ENCODE data around the gene TATDN3. TPM values are rescaled to one million over a fixed set of nuclear protein-coding genes. Genes with fewer than 3 reads are reported as not detected.

Gene TATDN3
- total and polyA plus RNA-seq, 9 of the 15 experiments (the other 6 are each of a cell fraction or from before 2014, with no cell fraction given), result 18.3 to 79.9 (median 28.2) TPM

DNA sequence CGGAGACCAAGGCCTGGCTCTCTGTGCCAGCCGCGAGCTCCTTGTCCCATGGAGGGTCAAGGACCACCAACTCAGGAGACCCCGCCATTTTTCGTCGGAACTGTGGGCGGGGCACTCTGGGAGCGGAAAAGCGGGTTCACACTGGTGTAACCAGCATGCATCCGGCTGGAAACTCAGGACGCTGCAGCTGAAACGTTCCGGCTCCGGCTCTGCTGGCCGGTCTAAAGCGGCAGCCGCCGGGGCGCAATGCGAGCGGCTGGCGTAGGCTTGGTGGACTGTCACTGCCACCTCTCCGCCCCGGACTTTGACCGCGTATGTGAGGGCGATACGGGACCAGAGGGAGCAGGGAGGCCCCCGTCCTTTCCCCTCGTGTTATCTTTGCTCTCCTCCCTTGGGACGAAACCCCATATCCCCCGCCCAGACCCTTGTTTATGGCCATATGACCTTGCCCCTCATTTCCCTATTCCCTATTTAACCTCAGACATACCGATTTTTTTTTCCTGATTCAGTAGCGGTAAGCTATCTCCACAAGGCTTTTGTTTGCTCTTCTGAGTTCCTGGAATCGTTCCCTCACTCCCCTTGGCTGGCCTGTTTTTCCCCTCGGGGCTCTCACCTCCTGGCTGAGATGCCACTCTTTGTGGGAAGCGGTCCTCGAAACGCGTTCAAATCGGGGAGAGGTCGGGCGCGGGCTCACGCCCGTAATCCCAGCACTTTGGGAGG, at the start of gene TATDN3, which contains the start of gene NSL1 (continued):
- TF ChIP-seq MTA3 (IDR thresholded peaks at IDR 0.05; ENCODE audit: borderline replicate concordance) (peak; percentile 98), SMARCE1 (IDR thresholded peaks at IDR 0.05) (peak; percentile 58), ZNF77 (CRISPR knock-in tag; IDR thresholded peaks at IDR 0.05) (no peak), ZNF224 (CRISPR knock-in tag; IDR thresholded peaks at IDR 0.05) (no peak), JUN (IDR thresholded peaks at IDR 0.05; ENCODE audit: borderline replicate concordance, low read depth, low read length) (peak; percentile 71; the same call in 1 of the 2 replicates), JUN (CRISPR knock-in tag; IDR thresholded peaks at IDR 0.05; ENCODE audit: borderline replicate concordance) (0 out of 2 replicates have a peak, but pooled peaks have one; percentile 75), ZNF324 (CRISPR knock-in tag; IDR thresholded peaks at IDR 0.05) (no peak), ATF1 (CRISPR knock-in tag; IDR thresholded peaks at IDR 0.05) (no peak), ATF1 (tag; IDR thresholded peaks at IDR 0.05) (peak; percentile 93), ZNF24 (IDR thresholded peaks at IDR 0.05) (peak; percentile 88), POLR2AphosphoS2 (IDR thresholded peaks at IDR 0.05; ENCODE audit: low read length) (peak; percentile 74), TRIM28 (IDR thresholded peaks at IDR 0.05) (peak; percentile 68; the same call in 1 of the 2 replicates), ZNF584 (CRISPR knock-in tag; IDR thresholded peaks at IDR 0.05; ENCODE audit: low read depth) (peak; percentile 41; the same call in 1 of the 2 replicates), MBD2 (IDR thresholded peaks at IDR 0.05; ENCODE audit: borderline replicate concordance, low read depth) (peak; percentile 75), HSF4 (CRISPR knock-in tag; IDR thresholded peaks at IDR 0.05; ENCODE audit: borderline replicate concordance) (peak; percentile 56; the same call in 1 of the 2 replicates), POLR2A (conservative IDR thresholded peaks at IDR 0.05) (peak; percentile 98), ZNF780A (CRISPR knock-in tag; IDR thresholded peaks at IDR 0.05) (no peak)
- TF ChIP-seq, protein P1, sequence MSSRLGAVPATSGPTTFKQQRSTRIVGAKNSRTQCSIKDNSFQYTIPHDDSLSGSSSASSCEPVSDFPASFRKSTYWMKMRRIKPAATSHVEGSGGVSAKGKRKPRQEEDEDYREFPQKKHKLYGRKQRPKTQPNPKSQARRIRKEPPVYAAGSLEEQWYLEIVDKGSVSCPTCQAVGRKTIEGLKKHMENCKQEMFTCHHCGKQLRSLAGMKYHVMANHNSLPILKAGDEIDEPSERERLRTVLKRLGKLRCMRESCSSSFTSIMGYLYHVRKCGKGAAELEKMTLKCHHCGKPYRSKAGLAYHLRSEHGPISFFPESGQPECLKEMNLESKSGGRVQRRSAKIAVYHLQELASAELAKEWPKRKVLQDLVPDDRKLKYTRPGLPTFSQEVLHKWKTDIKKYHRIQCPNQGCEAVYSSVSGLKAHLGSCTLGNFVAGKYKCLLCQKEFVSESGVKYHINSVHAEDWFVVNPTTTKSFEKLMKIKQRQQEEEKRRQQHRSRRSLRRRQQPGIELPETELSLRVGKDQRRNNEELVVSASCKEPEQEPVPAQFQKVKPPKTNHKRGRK (tag; IDR thresholded peaks at IDR 0.05), result no peak
- TF ChIP-seq, protein P2, sequence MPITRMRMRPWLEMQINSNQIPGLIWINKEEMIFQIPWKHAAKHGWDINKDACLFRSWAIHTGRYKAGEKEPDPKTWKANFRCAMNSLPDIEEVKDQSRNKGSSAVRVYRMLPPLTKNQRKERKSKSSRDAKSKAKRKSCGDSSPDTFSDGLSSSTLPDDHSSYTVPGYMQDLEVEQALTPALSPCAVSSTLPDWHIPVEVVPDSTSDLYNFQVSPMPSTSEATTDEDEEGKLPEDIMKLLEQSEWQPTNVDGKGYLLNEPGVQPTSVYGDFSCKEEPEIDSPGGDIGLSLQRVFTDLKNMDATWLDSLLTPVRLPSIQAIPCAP (CRISPR knock-in tag; IDR thresholded peaks at IDR 0.05; ENCODE audit: borderline replicate concordance), result no peak; the same call in 1 of the 2 replicates
- TF ChIP-seq, protein P3, sequence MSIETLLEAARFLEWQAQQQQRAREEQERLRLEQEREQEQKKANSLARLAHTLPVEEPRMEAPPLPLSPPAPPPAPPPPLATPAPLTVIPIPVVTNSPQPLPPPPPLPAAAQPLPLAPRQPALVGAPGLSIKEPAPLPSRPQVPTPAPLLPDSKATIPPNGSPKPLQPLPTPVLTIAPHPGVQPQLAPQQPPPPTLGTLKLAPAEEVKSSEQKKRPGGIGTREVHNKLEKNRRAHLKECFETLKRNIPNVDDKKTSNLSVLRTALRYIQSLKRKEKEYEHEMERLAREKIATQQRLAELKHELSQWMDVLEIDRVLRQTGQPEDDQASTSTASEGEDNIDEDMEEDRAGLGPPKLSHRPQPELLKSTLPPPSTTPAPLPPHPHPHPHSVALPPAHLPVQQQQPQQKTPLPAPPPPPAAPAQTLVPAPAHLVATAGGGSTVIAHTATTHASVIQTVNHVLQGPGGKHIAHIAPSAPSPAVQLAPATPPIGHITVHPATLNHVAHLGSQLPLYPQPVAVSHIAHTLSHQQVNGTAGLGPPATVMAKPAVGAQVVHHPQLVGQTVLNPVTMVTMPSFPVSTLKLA (conservative IDR thresholded peaks at IDR 0.05), result peak; percentile 76 to 86
- TF ChIP-seq, protein P4, sequence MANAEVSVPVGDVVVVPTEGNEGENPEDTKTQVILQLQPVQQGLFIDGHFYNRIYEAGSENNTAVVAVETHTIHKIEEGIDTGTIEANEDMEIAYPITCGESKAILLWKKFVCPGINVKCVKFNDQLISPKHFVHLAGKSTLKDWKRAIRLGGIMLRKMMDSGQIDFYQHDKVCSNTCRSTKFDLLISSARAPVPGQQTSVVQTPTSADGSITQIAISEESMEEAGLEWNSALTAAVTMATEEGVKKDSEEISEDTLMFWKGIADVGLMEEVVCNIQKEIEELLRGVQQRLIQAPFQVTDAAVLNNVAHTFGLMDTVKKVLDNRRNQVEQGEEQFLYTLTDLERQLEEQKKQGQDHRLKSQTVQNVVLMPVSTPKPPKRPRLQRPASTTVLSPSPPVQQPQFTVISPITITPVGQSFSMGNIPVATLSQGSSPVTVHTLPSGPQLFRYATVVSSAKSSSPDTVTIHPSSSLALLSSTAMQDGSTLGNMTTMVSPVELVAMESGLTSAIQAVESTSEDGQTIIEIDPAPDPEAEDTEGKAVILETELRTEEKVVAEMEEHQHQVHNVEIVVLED (CRISPR knock-in tag; IDR thresholded peaks at IDR 0.05), result peak; percentile 74
- TF ChIP-seq, protein P5, sequence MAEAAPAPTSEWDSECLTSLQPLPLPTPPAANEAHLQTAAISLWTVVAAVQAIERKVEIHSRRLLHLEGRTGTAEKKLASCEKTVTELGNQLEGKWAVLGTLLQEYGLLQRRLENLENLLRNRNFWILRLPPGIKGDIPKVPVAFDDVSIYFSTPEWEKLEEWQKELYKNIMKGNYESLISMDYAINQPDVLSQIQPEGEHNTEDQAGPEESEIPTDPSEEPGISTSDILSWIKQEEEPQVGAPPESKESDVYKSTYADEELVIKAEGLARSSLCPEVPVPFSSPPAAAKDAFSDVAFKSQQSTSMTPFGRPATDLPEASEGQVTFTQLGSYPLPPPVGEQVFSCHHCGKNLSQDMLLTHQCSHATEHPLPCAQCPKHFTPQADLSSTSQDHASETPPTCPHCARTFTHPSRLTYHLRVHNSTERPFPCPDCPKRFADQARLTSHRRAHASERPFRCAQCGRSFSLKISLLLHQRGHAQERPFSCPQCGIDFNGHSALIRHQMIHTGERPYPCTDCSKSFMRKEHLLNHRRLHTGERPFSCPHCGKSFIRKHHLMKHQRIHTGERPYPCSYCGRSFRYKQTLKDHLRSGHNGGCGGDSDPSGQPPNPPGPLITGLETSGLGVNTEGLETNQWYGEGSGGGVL (CRISPR knock-in tag; IDR thresholded peaks at IDR 0.05), result no peak
